Activated CD4-positive, alpha-beta T cell treated with anti-CD3 and anti-CD28 coated beads, Interleukin-2, amount 50 U/mL, for 1 hour (primary cell): ENCODE data around the gene POLD3.

Experiments
- DNase-seq: peaks from one replicate; pipeline ENCODE4 v3.0.0-alpha.2; 2020

POLD3 gene

GRCh38 chr11:74676596-74676995 lies 84.2 kb downstream of the POLD3 start:
- no peak for DNase-seq

- DNase-seq: no peak
Measured at GRCh38 chr11:74677131-74677530, 84.7 kb downstream of the POLD3 start.

- no peak for DNase-seq
Measured at GRCh38 chr11:74678041-74678440, 85.7 kb downstream of the POLD3 start.

- no peak for DNase-seq
Measured at GRCh38 chr11:74678591-74679512, 86.5 kb downstream of the POLD3 start.

- no peak for DNase-seq
Measured at GRCh38 chr11:74679513-74679865, 87.1 kb downstream of the POLD3 start.

- DNase-seq: no peak
Measured at GRCh38 chr11:74680035-74680671, 87.8 kb downstream of the POLD3 start.

- no peak for DNase-seq
Measured at GRCh38 chr11:74680703-74681531, 88.5 kb downstream of the POLD3 start.

- no peak for DNase-seq
Measured at GRCh38 chr11:74681686-74682651, 89.6 kb downstream of the POLD3 start.

GRCh38 chr11:74682731-74683278 lies 90.4 kb downstream of the POLD3 start:
- DNase-seq: no peak

GRCh38 chr11:74683279-74683871 lies 91.0 kb downstream of the POLD3 start:
- no peak for DNase-seq

- DNase-seq: no peak
Measured at GRCh38 chr11:74683941-74684481, 91.6 kb downstream of the POLD3 start.

- DNase-seq: no peak
Measured at GRCh38 chr11:74684661-74685060, 92.3 kb downstream of the POLD3 start.

GRCh38 chr11:74685338-74685737 lies 93.0 kb downstream of the POLD3 start:
- DNase-seq: no peak

- no peak for DNase-seq
Measured at GRCh38 chr11:74685905-74686304, 93.5 kb downstream of the POLD3 start.

- no peak for DNase-seq
Measured at GRCh38 chr11:74686792-74687191, 94.4 kb downstream of the POLD3 start.

GRCh38 chr11:74687237-74688023 lies 95.0 kb downstream of the POLD3 start:
- DNase-seq: no peak

GRCh38 chr11:74689666-74690065 lies 97.3 kb downstream of the POLD3 start:
- DNase-seq: no peak

GRCh38 chr11:74691755-74692154 lies 99.4 kb downstream of the POLD3 start:
- no peak for DNase-seq
